Progenitor cell of endocrine pancreas (in vitro differentiated cells): ENCODE measurements around the gene LPP. TPM values are rescaled to one million over a fixed set of nuclear protein-coding genes. Genes with fewer than 3 reads are reported as not detected.
"Not testable (repeated sequence)": the region's sequence is repeated elsewhere in the genome, so short reads cannot be mapped to it uniquely, and the experiment has no call there.

ENCODE experiments used
- DNase-seq: peaks from one replicate; pipeline ENCODE4 v3.0.0; 2021; ENCODE audit warnings: low spot score; ENCODE audit not compliant: unreplicated experiment
- H3K27ac Mint-ChIP-seq: 2 replicates; pipeline ENCODE4 v1.8.0; 2021; ENCODE audit warnings: mild to moderate bottlenecking, moderate library complexity, mixed read lengths
- H3K27me3 Mint-ChIP-seq: 2 replicates; pipeline ENCODE4 v1.8.0; 2021; ENCODE audit warnings: mixed read lengths
- H3K36me3 Mint-ChIP-seq: 2 replicates; pipeline ENCODE4 v1.8.0; 2022; ENCODE audit warnings: mixed read lengths; ENCODE audit not compliant: insufficient read depth
- H3K4me1 Mint-ChIP-seq: 2 replicates; pipeline ENCODE4 v1.8.0; 2021; ENCODE audit warnings: low read depth, mixed read lengths
- H3K4me3 Mint-ChIP-seq: 2 replicates; pipeline ENCODE4 v1.8.0; 2021; ENCODE audit warnings: low read depth, mild to moderate bottlenecking, moderate library complexity, mixed read lengths
- H3K9me3 Mint-ChIP-seq: 2 replicates; pipeline ENCODE4 v1.8.0; 2021; ENCODE audit warnings: low read depth, mixed read lengths
- total RNA-seq: library from RNA; stranded (reverse); gene quantifications from 2 replicates; pipeline ENCODE4 v1.2.1, GENCODE V29; 2021
- TF ChIP-seq, protein P1 (sequence below): fragments of 200-600 bp; sonication (generic); IDR thresholded peaks from one replicate; pipeline ENCODE4 v1.5.0; 2021; ENCODE audit warnings: antibody characterized with exemption, mild to moderate bottlenecking; ENCODE audit not compliant: unreplicated experiment

Gene LPP
- total RNA-seq, 1 donor from 2014 or later, result 131 TPM

DNA sequence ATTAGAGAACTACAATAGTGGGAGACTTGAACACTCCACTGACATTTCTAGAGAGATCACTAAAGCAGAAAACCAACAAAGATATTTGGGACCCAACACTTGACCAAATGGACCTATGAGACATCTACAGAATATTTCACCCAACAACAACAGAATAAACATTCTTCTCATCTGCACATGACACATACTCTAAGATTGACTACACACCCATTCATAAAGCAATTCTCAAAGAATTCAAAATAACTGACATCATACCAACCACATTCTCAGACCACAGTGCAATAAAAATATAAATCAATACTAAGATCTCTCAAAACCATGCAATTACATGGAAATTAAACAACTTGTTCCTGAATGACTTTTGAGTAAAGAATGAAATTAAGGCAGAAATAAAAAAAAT is 473.7 kb downstream of the LPP start:
- peaks cover 29% of the 10 kb centered on the region for H3K9me3 Mint-ChIP-seq
- no peaks in the 10 kb centered on the region for H3K27me3 Mint-ChIP-seq
- TF ChIP-seq, protein P1, sequence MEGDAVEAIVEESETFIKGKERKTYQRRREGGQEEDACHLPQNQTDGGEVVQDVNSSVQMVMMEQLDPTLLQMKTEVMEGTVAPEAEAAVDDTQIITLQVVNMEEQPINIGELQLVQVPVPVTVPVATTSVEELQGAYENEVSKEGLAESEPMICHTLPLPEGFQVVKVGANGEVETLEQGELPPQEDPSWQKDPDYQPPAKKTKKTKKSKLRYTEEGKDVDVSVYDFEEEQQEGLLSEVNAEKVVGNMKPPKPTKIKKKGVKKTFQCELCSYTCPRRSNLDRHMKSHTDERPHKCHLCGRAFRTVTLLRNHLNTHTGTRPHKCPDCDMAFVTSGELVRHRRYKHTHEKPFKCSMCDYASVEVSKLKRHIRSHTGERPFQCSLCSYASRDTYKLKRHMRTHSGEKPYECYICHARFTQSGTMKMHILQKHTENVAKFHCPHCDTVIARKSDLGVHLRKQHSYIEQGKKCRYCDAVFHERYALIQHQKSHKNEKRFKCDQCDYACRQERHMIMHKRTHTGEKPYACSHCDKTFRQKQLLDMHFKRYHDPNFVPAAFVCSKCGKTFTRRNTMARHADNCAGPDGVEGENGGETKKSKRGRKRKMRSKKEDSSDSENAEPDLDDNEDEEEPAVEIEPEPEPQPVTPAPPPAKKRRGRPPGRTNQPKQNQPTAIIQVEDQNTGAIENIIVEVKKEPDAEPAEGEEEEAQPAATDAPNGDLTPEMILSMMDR, result no peak
- H3K4me1 Mint-ChIP-seq, result no peaks in the 10 kb centered on the region
- no peak overlapping the region for H3K27ac Mint-ChIP-seq
- H3K36me3 Mint-ChIP-seq, result peaks cover 15% of the 10 kb centered on the region
- DNase-seq, result no peak
- no peak overlapping the region for H3K4me3 Mint-ChIP-seq

DNA sequence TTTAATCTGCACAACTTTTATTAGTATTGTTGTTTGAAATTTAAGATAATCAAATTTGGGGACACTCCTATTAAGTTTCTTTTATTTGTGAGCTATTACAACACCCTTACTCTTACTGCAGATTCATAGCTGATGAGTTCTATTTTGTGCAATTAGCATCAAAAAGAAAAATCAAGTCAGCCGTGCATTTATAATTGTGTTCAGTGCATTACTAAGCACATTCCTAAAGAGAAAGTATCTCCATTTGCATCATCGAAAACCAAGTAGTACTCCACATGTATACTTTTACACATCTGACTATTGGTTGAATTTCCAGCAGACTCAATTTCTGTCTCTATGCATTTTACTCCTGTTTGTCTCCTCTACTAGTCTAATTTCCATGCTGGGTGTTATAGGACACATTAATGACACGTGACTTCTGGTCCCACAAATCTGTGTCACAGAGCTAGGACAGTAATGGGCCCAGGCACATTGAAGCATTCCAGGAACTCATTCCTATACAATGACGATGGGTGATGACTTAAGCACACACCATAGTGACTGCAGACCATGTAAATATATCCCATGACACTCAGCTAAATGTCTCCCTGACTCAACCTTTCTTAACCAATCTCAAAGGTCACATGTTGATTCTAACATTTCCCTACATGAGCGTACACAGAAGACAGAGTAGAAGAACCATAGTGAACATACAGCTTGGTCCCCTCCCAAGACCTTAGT is 477.5 kb downstream of the LPP start:
- no peak for DNase-seq
- Mint-ChIP-seq H3K4me3 (no peak overlapping the region), H3K4me1 (peaks cover 1% of the 10 kb centered on the region), H3K36me3 (peaks cover 33% of the 10 kb centered on the region), H3K27ac (no peak overlapping the region), H3K9me3 (peaks cover 46% of the 10 kb centered on the region), H3K27me3 (no peaks in the 10 kb centered on the region)
- TF ChIP-seq, protein P1, result no peak

DNA sequence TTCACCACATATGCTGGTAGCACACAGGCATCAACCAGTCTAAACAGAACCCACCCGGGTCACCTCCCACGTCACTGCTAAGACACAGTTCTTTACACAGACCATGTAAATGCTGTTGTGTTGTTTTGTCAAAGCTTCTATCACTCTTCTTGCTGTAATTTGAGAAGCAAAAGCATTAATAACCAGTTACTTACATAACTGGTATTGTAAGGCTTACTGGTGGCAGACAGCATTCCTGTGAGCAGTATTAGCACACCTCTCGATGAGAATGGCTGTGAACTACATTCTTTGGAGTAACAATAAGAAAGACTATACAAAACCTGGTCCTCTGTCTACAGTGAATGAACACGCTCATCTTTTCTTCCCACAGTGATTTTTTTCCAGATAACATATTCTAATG is 479.2 kb downstream of the LPP start:
- no peak for DNase-seq
- no peak overlapping the region for H3K27ac Mint-ChIP-seq
- H3K9me3 Mint-ChIP-seq, result peaks cover 38% of the 10 kb centered on the region
- TF ChIP-seq, protein P1, result no peak
- peaks cover 1% of the 10 kb centered on the region for H3K4me1 Mint-ChIP-seq
- H3K4me3 Mint-ChIP-seq, result no peak overlapping the region
- no peaks in the 10 kb centered on the region for H3K27me3 Mint-ChIP-seq
- peaks cover 32% of the 10 kb centered on the region for H3K36me3 Mint-ChIP-seq

DNA sequence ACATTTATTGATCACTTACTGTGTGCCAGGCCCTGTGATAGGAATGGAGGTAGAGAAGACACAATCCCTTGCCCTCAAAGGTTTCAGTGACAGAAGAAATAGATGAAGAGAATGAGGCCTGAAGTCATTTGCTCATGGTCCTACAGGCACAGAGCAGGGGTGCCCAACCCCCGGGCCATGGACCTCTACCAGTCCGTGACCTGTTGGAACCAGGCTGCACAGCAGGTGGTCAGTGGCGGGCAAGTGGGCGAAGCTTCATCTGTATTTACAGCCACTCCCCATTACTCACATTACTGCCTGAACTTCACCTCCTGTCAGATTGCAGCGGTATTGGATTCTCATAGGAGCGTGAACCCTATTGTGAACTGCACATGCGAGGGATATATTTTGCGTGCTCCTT is 480.3 kb downstream of the LPP start:
- TF ChIP-seq, protein P1, result no peak
- Mint-ChIP-seq H3K27me3 (no peaks in the 10 kb centered on the region), H3K9me3 (peaks cover 31% of the 10 kb centered on the region), H3K27ac (no peak overlapping the region), H3K4me1 (peaks cover 1% of the 10 kb centered on the region), H3K36me3 (peaks cover 27% of the 10 kb centered on the region), H3K4me3 (no peak overlapping the region)
- no peak for DNase-seq

DNA sequence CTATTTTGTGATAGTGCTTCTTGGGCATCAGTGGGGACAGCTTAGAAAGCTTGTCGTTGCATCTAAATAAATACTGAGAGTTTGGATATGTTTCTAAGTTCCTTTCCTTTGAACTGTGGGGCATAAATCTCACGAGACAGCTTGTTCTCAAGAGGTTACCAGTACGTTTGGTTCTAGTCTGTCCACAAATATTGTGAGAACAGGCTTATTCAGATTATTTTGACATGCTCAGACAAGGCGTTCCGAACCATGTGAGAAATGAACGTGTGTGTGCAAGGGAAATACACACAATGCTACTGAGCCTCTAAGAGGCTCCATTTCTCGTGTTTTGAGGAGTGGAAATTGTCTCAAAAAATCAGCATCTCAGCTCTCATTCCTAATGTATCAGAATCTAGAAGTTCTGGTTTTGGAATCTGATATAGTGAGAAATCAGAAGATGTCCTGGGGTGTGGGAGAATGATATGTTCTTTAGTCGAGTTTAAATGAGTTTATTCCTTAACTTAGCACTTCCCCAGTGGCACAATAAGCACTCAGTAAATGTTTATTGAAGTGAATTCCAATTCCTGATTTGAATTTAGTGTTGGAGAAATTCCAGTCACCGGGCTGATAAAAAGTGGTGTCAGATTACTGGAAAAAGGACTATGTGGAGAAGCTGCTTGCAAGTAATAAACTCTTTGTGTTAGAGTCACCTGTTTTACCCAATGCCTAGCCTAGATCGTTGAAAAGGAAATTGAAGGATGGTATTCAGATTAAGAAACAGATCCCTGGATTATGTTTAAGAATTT is 481.5 kb downstream of the LPP start:
- Mint-ChIP-seq H3K27me3 (no peaks in the 10 kb centered on the region), H3K4me1 (peaks cover 1% of the 10 kb centered on the region), H3K36me3 (peaks cover 25% of the 10 kb centered on the region), H3K4me3 (no peak overlapping the region), H3K27ac (no peak overlapping the region), H3K9me3 (peaks cover 25% of the 10 kb centered on the region)
- TF ChIP-seq, protein P1, result no peak
- DNase-seq, result no peak

DNA sequence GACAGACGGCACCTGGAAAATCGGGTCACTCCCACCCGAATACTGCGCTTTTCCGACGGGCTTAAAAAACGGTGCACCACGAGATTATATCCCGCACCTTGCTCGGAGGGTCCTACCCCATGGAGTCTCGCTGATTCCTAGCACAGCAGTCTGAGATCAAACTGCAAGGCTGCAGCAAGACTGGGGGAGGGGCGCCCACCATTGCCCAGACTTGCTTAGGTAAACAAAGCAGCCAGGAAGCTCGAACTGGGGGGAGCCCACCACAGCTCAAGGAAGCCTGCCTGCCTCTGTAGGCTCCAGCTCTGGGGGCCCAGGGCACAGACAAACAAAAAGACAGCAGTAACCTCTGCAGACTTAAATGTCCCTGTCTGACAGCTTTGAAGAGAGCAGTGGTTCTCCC is 482.3 kb downstream of the LPP start:
- not testable (repeated sequence) for DNase-seq, H3K27me3 Mint-ChIP-seq, H3K4me3 Mint-ChIP-seq, H3K27ac Mint-ChIP-seq, H3K4me1 Mint-ChIP-seq
- H3K9me3 Mint-ChIP-seq, result peaks cover 25% of the 10 kb centered on the region
- peaks cover 25% of the 10 kb centered on the region for H3K36me3 Mint-ChIP-seq
